Lung (tissue), 12 donors: ENCODE measurements around the gene RFX1. TPM values are rescaled to one million over a fixed set of nuclear protein-coding genes. Genes with fewer than 3 reads are reported as not detected.

Experiments used
- ATAC-seq: fragments of 200-7000 bp; cut with Tn5 transposase; one replicate; pipeline ENCODE4 v1.9.1; 2020; ENCODE audit warnings: moderate number of reproducible peaks; ENCODE audit not compliant: insufficient read depth, low FRiP score
- DNase-seq, 3 donors: peaks; one replicate each; pipeline ENCODE4 v3.0.0-alpha.2; 2013 to 2017
- H3K27ac ChIP-seq, 2 donors: one replicate each; pipeline ENCODE4 v1.5.1; 2013; ENCODE audit warnings: mild to moderate bottlenecking in 2 of 2, moderate library complexity in 2 of 2, control low read depth in 1 of 2, inconsistent platforms in 1 of 2, low read depth in 1 of 2, low read length in 1 of 2
- H3K27me3 ChIP-seq, 3 donors: one replicate each; pipeline ENCODE4 v1.5.1; 2013; ENCODE audit warnings: low read length in 2 of 3; ENCODE audit not compliant: control insufficient read depth in 3 of 3, insufficient read depth in 3 of 3
- H3K36me3 ChIP-seq, 4 donors: one replicate each; pipeline ENCODE4 v1.5.1; 2013; ENCODE audit warnings: low read length in 4 of 4, mild to moderate bottlenecking in 1 of 4, moderate library complexity in 1 of 4; ENCODE audit not compliant: control insufficient read depth in 4 of 4, insufficient read depth in 4 of 4
- H3K4me1 ChIP-seq, 5 donors: one replicate each; pipeline ENCODE4 v1.5.1; 2013; ENCODE audit warnings: low read length in 5 of 5, mild to moderate bottlenecking in 2 of 5, moderate library complexity in 1 of 5; ENCODE audit not compliant: control insufficient read depth in 5 of 5, insufficient read depth in 5 of 5
- H3K4me3 ChIP-seq: one replicate; pipeline ENCODE4 v1.5.1; 2013; ENCODE audit warnings: mild to moderate bottlenecking, control low read depth, moderate library complexity
- H3K9ac ChIP-seq, 2 donors: one replicate each; pipeline ENCODE4 v1.5.1; 2013; ENCODE audit warnings: low read length in 2 of 2, control low read depth in 1 of 2; ENCODE audit not compliant: insufficient read depth in 1 of 2
- H3K9me3 ChIP-seq, 4 donors: one replicate each; pipeline ENCODE4 v1.5.1; 2013; ENCODE audit warnings: low read length in 3 of 4, mild to moderate bottlenecking in 1 of 4, moderate library complexity in 1 of 4; ENCODE audit not compliant: control insufficient read depth in 4 of 4, insufficient read depth in 3 of 4
- whole genome bisulfite sequencing, 2 donors: extraction: QIAGEN DNeasy Blood & Tissue Kit; methylation state at CpG; one replicate each; pipeline ENCODE4 v1.1.7; 2013; 5-methylcytosine and 5-hydroxymethylcytosine counted together
- polyA plus RNA-seq, 2 donors: library from polyadenylated mRNA; stranded (reverse); fragments of 200-250 nt; gene quantifications; one replicate each; pipeline ENCODE4 v1.2.1, GENCODE V29; 2013
- total RNA-seq, 2 donors: library from RNA; depleted of rRNA in 1 of 2; stranded (reverse); fragments of >200 nt in 1 of 2; gene quantifications; one replicate each; pipeline ENCODE4 v1.2.1, GENCODE V29; 2014 to 2021
- TF ChIP-seq, protein P1 (sequence below): IDR thresholded peaks from 2 replicates; pipeline ENCODE4 v1.5.1; 2012; ENCODE audit warnings: mild to moderate bottlenecking; ENCODE audit errors: control extremely low read depth, extremely low read depth
- donor health status: control.
- donor health status: control.
- donor health status: Bipolar disorder and iron deficiency.
- donor health status: healthy.
- donor health status: DM: yes; HTN: yes; CAD: no.

RFX1 gene
- total and polyA plus RNA-seq, 4 donors: 5.7 to 18.6 (median 8.0) TPM

- 96 to 97% methylated on average over 2 of the region's 2 CpGs for WGBS, 2 donors
- no peak for ATAC-seq
- H3K9ac ChIP-seq: no peak overlapping the region
Measured at GRCh38 chr19:13934785-13935109, 71.4 kb downstream of the RFX1 start.

DNA sequence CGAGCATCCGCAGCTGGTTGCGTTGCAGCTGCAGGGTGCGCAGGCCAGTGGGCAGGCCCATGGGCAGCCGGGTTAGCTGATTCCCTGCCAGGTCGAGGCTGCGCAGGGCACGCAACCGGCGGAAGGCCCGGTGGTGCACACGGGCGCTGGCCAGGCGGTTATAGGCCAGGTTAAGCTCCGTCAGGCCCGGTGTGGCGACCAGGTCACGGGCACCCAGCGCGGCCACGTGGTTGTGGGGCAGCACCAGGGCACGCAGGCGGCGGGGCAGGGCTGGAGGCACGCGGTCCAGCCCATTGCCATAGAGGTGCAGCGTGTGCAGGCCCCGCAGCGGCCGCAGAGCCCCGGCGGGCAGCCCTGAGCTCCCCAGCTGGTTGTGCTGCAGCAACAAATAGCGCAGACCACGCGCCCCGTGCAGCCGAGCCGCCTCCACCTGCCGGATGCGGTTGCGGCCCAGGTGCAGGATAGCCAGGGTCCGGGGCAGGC is 73.2 kb downstream of the RFX1 start:
- TF ChIP-seq, protein P1, sequence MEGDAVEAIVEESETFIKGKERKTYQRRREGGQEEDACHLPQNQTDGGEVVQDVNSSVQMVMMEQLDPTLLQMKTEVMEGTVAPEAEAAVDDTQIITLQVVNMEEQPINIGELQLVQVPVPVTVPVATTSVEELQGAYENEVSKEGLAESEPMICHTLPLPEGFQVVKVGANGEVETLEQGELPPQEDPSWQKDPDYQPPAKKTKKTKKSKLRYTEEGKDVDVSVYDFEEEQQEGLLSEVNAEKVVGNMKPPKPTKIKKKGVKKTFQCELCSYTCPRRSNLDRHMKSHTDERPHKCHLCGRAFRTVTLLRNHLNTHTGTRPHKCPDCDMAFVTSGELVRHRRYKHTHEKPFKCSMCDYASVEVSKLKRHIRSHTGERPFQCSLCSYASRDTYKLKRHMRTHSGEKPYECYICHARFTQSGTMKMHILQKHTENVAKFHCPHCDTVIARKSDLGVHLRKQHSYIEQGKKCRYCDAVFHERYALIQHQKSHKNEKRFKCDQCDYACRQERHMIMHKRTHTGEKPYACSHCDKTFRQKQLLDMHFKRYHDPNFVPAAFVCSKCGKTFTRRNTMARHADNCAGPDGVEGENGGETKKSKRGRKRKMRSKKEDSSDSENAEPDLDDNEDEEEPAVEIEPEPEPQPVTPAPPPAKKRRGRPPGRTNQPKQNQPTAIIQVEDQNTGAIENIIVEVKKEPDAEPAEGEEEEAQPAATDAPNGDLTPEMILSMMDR: no peak

More at GRCh38 chr19:13934785-13935109, 71.4 kb downstream of the RFX1 start:
- H3K27me3 ChIP-seq: peaks cover 0 to 13% (median 0%) of the 10 kb centered on the region in 3 donors
- H3K27ac ChIP-seq: no peak overlapping the region
- TF ChIP-seq, protein P1: no peak
- no peak overlapping the region for H3K4me3 ChIP-seq
- DNase-seq: no peak
- no peaks in the 10 kb centered on the region for H3K9me3 ChIP-seq
- H3K36me3 ChIP-seq: peaks cover 0 to 14% (median 0%) of the 10 kb centered on the region in 4 donors
- peaks cover 0 to 7% (median 4%) of the 10 kb centered on the region in 5 donors for H3K4me1 ChIP-seq

DNA sequence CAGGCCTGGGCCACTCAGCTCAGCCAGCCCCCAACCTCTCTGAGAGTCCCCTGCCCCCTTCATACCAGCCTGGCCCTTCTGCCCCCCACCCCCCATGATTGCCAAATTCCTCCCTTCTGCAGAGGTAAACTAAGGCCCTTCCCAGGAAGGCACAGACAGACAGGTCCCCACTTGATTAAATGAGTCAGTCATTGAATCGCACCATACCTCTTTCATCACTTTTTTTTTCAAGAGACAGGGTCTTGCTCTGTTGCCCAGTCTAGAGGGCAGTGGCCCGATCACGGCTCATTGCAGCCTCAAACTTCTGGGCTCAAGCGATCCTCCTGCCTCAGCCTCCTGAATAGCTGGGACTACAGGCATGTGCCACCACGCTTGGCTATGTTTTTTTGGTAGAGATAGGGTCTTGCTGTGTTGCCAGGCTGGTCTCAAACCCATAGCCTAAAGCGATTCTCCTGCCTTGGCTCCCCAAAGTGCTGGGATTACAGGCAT is 73.9 kb downstream of the RFX1 start:
- Histone ChIP-seq H3K9ac (no peak overlapping the region), H3K4me3 (no peak overlapping the region), H3K36me3 (peaks cover 0 to 22% (median 2%) of the 10 kb centered on the region in 4 donors), H3K4me1 (peaks cover 0 to 1% (median 0%) of the 10 kb centered on the region in 5 donors), H3K27me3 (peaks cover 0 to 8% (median 0%) of the 10 kb centered on the region in 3 donors), H3K27ac (no peak overlapping the region), H3K9me3 (no peaks in the 10 kb centered on the region)
- TF ChIP-seq, protein P1: no peak
- DNase-seq (no peak), ATAC-seq (no peak)
- 96 to 98% methylated on average over 6 of the region's 6 CpGs for WGBS, 2 donors

More for the DNA sequence above, 73.2 kb downstream of the RFX1 start:
- H3K4me1 ChIP-seq: peaks cover 0 to 6% (median 3%) of the 10 kb centered on the region in 5 donors
- no peak overlapping the region for H3K4me3 ChIP-seq
- H3K36me3 ChIP-seq: peaks cover 0 to 18% (median 2%) of the 10 kb centered on the region in 4 donors
- DNase-seq (no peak), ATAC-seq (no peak)
- WGBS, 2 donors: 90 to 94% methylated on average over 42 of the region's 42 CpGs
- H3K9ac ChIP-seq: no peak overlapping the region
- peaks cover 0 to 13% (median 0%) of the 10 kb centered on the region in 3 donors for H3K27me3 ChIP-seq
- no peaks in the 10 kb centered on the region for H3K9me3 ChIP-seq
- H3K27ac ChIP-seq: no peak overlapping the region
